A673 (cell line): ENCODE measurements around the gene KAZN.

ENCODE experiments used
- EZH2 ChIP-seq: fragments of 200-600 bp; sonication (generic); IDR thresholded peaks from 2 replicates; pipeline ENCODE4 v1.6.1; 2017; ENCODE audit warnings: borderline replicate concordance, low read depth, mild to moderate bottlenecking, mixed read lengths, antibody characterized with exemption, low read length; ENCODE audit not compliant: poor library complexity, severe bottlenecking
- TF ChIP-seq, protein P1 (sequence below): fragments of 300-800, 200-600 bp; sonication (generic); conservative IDR thresholded peaks from 2 replicates; pipeline ENCODE4 v1.5.1; 2017; ENCODE audit warnings: low read depth, mild to moderate bottlenecking, antibody characterized with exemption, low read length, moderate library complexity, mixed read lengths

GRCh38 chr1:14677292-14677971 is 78.9 kb downstream of the KAZN start:
- TF ChIP-seq, protein P1, sequence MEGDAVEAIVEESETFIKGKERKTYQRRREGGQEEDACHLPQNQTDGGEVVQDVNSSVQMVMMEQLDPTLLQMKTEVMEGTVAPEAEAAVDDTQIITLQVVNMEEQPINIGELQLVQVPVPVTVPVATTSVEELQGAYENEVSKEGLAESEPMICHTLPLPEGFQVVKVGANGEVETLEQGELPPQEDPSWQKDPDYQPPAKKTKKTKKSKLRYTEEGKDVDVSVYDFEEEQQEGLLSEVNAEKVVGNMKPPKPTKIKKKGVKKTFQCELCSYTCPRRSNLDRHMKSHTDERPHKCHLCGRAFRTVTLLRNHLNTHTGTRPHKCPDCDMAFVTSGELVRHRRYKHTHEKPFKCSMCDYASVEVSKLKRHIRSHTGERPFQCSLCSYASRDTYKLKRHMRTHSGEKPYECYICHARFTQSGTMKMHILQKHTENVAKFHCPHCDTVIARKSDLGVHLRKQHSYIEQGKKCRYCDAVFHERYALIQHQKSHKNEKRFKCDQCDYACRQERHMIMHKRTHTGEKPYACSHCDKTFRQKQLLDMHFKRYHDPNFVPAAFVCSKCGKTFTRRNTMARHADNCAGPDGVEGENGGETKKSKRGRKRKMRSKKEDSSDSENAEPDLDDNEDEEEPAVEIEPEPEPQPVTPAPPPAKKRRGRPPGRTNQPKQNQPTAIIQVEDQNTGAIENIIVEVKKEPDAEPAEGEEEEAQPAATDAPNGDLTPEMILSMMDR: no peak
- TF ChIP-seq EZH2: no peak
